Measurements from ENCODE around the gene SLC6A6. TPM values are rescaled to one million over a fixed set of nuclear protein-coding genes. Genes with fewer than 3 reads are reported as not detected.

The SLC6A6 gene
- total RNA-seq, 2 experiments from 2014 or later = 27.8 to 31.2 TPM

- DNase-seq (no peak), ATAC-seq (ENCODE audit: poor library complexity) (no peak)
- Histone ChIP-seq H3K4me1 (ENCODE audit: insufficient read depth, low read length) (no peaks in the 10 kb centered on the region), H3K27me3 (ENCODE audit: control insufficient read depth in 1 of 2, insufficient read depth in 2 of 2, low read length in 2 of 2) (no peaks in the 10 kb centered on the region), H3K27ac (ENCODE audit: low read depth in 1 of 2, low read length in 2 of 2) (no peak overlapping the region), H3K9me3 (ENCODE audit: control insufficient read depth in 1 of 2, insufficient read depth in 1 of 2, low read length in 2 of 2) (no peaks in the 10 kb centered on the region), H3K36me3 (ENCODE audit: insufficient read depth, low read length) (peaks cover 13% of the 10 kb centered on the region), H3K4me3 (ENCODE audit: low read length) (no peak overlapping the region)
- intact Hi-C loops (cut with DNase I, micrococcal nuclease) = no loop called here
- TF ChIP-seq, protein P1, sequence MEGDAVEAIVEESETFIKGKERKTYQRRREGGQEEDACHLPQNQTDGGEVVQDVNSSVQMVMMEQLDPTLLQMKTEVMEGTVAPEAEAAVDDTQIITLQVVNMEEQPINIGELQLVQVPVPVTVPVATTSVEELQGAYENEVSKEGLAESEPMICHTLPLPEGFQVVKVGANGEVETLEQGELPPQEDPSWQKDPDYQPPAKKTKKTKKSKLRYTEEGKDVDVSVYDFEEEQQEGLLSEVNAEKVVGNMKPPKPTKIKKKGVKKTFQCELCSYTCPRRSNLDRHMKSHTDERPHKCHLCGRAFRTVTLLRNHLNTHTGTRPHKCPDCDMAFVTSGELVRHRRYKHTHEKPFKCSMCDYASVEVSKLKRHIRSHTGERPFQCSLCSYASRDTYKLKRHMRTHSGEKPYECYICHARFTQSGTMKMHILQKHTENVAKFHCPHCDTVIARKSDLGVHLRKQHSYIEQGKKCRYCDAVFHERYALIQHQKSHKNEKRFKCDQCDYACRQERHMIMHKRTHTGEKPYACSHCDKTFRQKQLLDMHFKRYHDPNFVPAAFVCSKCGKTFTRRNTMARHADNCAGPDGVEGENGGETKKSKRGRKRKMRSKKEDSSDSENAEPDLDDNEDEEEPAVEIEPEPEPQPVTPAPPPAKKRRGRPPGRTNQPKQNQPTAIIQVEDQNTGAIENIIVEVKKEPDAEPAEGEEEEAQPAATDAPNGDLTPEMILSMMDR (IDR thresholded peaks at IDR 0.05) = no peak
- peaks cover 12% of the 10 kb centered on the region for H3K36me3 Mint-ChIP-seq (ENCODE audit: low read depth)
- peaks cover 5% of the 10 kb centered on the region for H3K27me3 Mint-ChIP-seq
- H3K9me3 Mint-ChIP-seq = no peaks in the 10 kb centered on the region
- ChIA-PET POLR2A (no interaction called here), CTCF (no interaction called here)
- H3K4me3 Mint-ChIP-seq = no peak overlapping the region
- H3K4me1 Mint-ChIP-seq (ENCODE audit: low read depth) = no peaks in the 10 kb centered on the region
- H3K27ac Mint-ChIP-seq = no peak overlapping the region
Observed at GRCh38 chr3:14492948-14493881, 90.8 kb downstream of the SLC6A6 start.

- no peak overlapping the region for H3K27ac Mint-ChIP-seq
- DNase-seq (no peak), ATAC-seq (ENCODE audit: poor library complexity) (no peak)
- Histone ChIP-seq H3K36me3 (ENCODE audit: insufficient read depth, low read length) (peaks cover 5% of the 10 kb centered on the region), H3K9me3 (ENCODE audit: control insufficient read depth in 1 of 2, insufficient read depth in 1 of 2, low read length in 2 of 2) (peaks cover 0 to 5% of the 10 kb centered on the region in 2 experiments), H3K27ac (ENCODE audit: low read depth in 1 of 2, low read length in 2 of 2) (no peak overlapping the region), H3K4me3 (ENCODE audit: low read length) (no peak overlapping the region), H3K4me1 (ENCODE audit: insufficient read depth, low read length) (no peaks in the 10 kb centered on the region), H3K27me3 (ENCODE audit: control insufficient read depth in 1 of 2, insufficient read depth in 2 of 2, low read length in 2 of 2) (no peaks in the 10 kb centered on the region)
- H3K36me3 Mint-ChIP-seq (ENCODE audit: low read depth) = peaks cover 7% of the 10 kb centered on the region
- no peaks in the 10 kb centered on the region for H3K4me1 Mint-ChIP-seq (ENCODE audit: low read depth)
- ChIA-PET POLR2A (no interaction called here), CTCF (no interaction called here)
- H3K27me3 Mint-ChIP-seq = peaks cover 5% of the 10 kb centered on the region
- TF ChIP-seq, protein P1 (IDR thresholded peaks at IDR 0.05) = no peak
- H3K9me3 Mint-ChIP-seq = no peaks in the 10 kb centered on the region
- no peak overlapping the region for H3K4me3 Mint-ChIP-seq
- intact Hi-C loops (cut with DNase I, micrococcal nuclease) = no loop called here
Observed at GRCh38 chr3:14494279-14494972, 92.0 kb downstream of the SLC6A6 start.

DNA sequence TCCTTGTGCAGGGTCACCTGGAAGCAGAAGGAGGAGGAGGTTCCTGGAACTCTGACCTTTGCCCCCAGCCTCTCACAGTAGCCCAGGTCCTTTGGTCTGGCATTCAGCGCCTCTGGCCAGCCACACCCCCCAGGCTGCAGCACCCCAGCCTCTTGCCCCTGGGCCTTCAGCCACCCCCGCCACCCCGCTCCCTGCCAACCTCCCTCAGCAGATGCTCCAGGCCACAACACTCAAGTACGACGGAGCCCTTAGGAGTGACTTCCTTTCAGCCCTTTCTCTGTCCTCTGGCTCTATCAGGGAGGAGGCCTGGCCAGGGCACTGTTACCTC is 92.5 kb downstream of the SLC6A6 start:
- no peak overlapping the region for H3K4me3 ChIP-seq (ENCODE audit: low read length)
- Mint-ChIP-seq H3K27ac (no peak overlapping the region), H3K36me3 (ENCODE audit: low read depth) (peaks cover 6% of the 10 kb centered on the region), H3K9me3 (no peaks in the 10 kb centered on the region), H3K4me3 (no peak overlapping the region), H3K4me1 (ENCODE audit: low read depth) (no peaks in the 10 kb centered on the region), H3K27me3 (peaks cover 5% of the 10 kb centered on the region)
- TF ChIP-seq, protein P1 (IDR thresholded peaks at IDR 0.05) = no peak
- ChIA-PET POLR2A (no interaction called here), CTCF (no interaction called here)
- H3K4me1 ChIP-seq (ENCODE audit: insufficient read depth, low read length) = no peaks in the 10 kb centered on the region
- H3K9me3 ChIP-seq (ENCODE audit: control insufficient read depth in 1 of 2, insufficient read depth in 1 of 2, low read length in 2 of 2) = peaks cover 0 to 5% of the 10 kb centered on the region in 2 experiments
- no peaks in the 10 kb centered on the region for H3K36me3 ChIP-seq (ENCODE audit: insufficient read depth, low read length)
- H3K27ac ChIP-seq (ENCODE audit: low read depth in 1 of 2, low read length in 2 of 2) = no peak overlapping the region
- intact Hi-C loops (cut with DNase I, micrococcal nuclease) = no loop called here
- H3K27me3 ChIP-seq (ENCODE audit: control insufficient read depth in 1 of 2, insufficient read depth in 2 of 2, low read length in 2 of 2) = no peaks in the 10 kb centered on the region
- no peak for ATAC-seq (ENCODE audit: poor library complexity)
- no peak for DNase-seq

Measured in CD4-positive, alpha-beta T cell (primary cell).